ENCODE measurements around the gene EMILIN2.
"Not testable (repeated sequence)": the region's sequence is repeated elsewhere in the genome, so short reads cannot be mapped to it uniquely, and the experiment has no call there.

- TF ChIP-seq CTCF (IDR thresholded peaks at IDR 0.05 in 8 of 11, conservative IDR thresholded peaks at IDR 0.05 in 3 of 11); POLR2A (IDR thresholded peaks at IDR 0.05): not testable (repeated sequence)
Measured at GRCh38 chr18:2860397-2860796, 13.6 kb downstream of the EMILIN2 start.

Measured in spleen (tissue), 7 donors.